Endothelial cell of umbilical vein (primary cell): ENCODE results near the gene PPP1R3D. TPM values are rescaled to one million over a fixed set of nuclear protein-coding genes. Genes with fewer than 3 reads are reported as not detected.
"Not testable (repeated sequence)": the region's sequence is repeated elsewhere in the genome, so short reads cannot be mapped to it uniquely, and the experiment has no call there.

Source experiments
- BruUV-seq: library from RNA; stranded (reverse); fragments of 400-500 nt; replicated peaks from 2 replicates; lab custom pipeline; 2021; lab: Mats Ljungman, UMichigan
- CTCF ChIA-PET: fragments of 300-600, 350-600 bp; sonication (Branson Sonifier 250); formaldehyde crosslinking; loops from one replicate; lab custom pipeline; 2021; ENCODE audit warnings: antibody characterized with exemption, inconsistent platforms; lab: Charles Lee
- POLR2A ChIA-PET: fragments of 300-600, 350-600 bp; sonication (Branson Sonifier 250); formaldehyde crosslinking; loops from one replicate; lab custom pipeline; 2021; ENCODE audit warnings: antibody characterized with exemption, inconsistent platforms; lab: Charles Lee
- DNase-seq: peaks from one replicate; pipeline ENCODE4 v3.0.0-alpha.2; 2011; ENCODE audit warnings: low read depth, low spot score
- FAIRE-seq: peaks from 2 replicates; lab custom pipeline; 2011; peaks lifted over from hg19 to GRCh38; lab: Jason Lieb, UNC
- H2AFZ ChIP-seq: 2 replicates; pipeline ENCODE4 v1.6.0; 2012; ENCODE audit warnings: low read depth, low read length, control low read depth, inconsistent platforms
- H3K27ac ChIP-seq: 2 replicates; pipeline ENCODE4 v1.5.1; 2011; ENCODE audit warnings: low read depth, mild to moderate bottlenecking, control low read depth, low read length, moderate library complexity; ENCODE audit not compliant: insufficient read depth
- H3K27me3 ChIP-seq, 2 experiments: 2 replicates each; pipeline versions ENCODE4 v1.6.0 to v1.6.1; 2011; ENCODE audit warnings: low read length in 2 of 2, mixed read lengths in 1 of 2; ENCODE audit not compliant: control insufficient read depth in 2 of 2, insufficient read depth in 2 of 2
- H3K36me3 ChIP-seq, 2 experiments: 2 replicates in 1 of 2; 3 replicates in 1 of 2; pipeline ENCODE4 v1.5.1; 2011; ENCODE audit warnings: low read length in 2 of 2, mild to moderate bottlenecking in 1 of 2, moderate library complexity in 1 of 2; ENCODE audit not compliant: control insufficient read depth in 2 of 2, insufficient read depth in 2 of 2; ENCODE audit errors: extremely low read depth in 1 of 2
- H3K4me1 ChIP-seq: 3 replicates; pipeline ENCODE4 v1.5.1; 2011; ENCODE audit warnings: mild to moderate bottlenecking, low read length; ENCODE audit not compliant: control insufficient read depth, insufficient read depth; ENCODE audit errors: extremely low read depth
- H3K4me2 ChIP-seq: 2 replicates; pipeline ENCODE4 v1.6.1; 2011; ENCODE audit warnings: low read length, control low read depth, mixed read lengths; ENCODE audit not compliant: insufficient read depth
- H3K4me3 ChIP-seq, 3 experiments: fragments of 200-600 bp in 1 of 3; sonication (generic), shearing (Covaris generic) in 1 of 3; replicated peaks in 1 of 3; 2 replicates each; pipeline ENCODE4 v1.5.1; 2011 to 2016; ENCODE audit warnings: control low read depth in 3 of 3, low read length in 3 of 3, mild to moderate bottlenecking in 2 of 3, inconsistent platforms in 1 of 3, low read depth in 1 of 3, moderate library complexity in 1 of 3; ENCODE audit not compliant: insufficient read depth in 1 of 3
- H3K79me2 ChIP-seq: 2 replicates; pipeline ENCODE4 v1.6.0; 2012; ENCODE audit warnings: low read length, inconsistent platforms; ENCODE audit not compliant: control insufficient read depth, insufficient read depth
- H3K9ac ChIP-seq: replicated peaks from 2 replicates; pipeline ENCODE3; 2011; ENCODE audit warnings: low read length, control low read depth; ENCODE audit not compliant: insufficient read depth; ENCODE audit errors: extremely low read depth
- H3K9me1 ChIP-seq: replicated peaks from 3 replicates; pipeline ENCODE4 v1.6.0; 2011; ENCODE audit warnings: mild to moderate bottlenecking, low read length; ENCODE audit not compliant: control insufficient read depth, insufficient read depth; ENCODE audit errors: extremely low read depth
- H3K9me3 ChIP-seq: replicated peaks from 2 replicates; pipeline ENCODE4 v1.5.1; 2012; ENCODE audit warnings: low read length, inconsistent platforms; ENCODE audit not compliant: control insufficient read depth, insufficient read depth
- H4K20me1 ChIP-seq: replicated peaks from 2 replicates; pipeline ENCODE3; 2011; ENCODE audit warnings: mild to moderate bottlenecking, low read length; ENCODE audit not compliant: control insufficient read depth, insufficient read depth; ENCODE audit errors: extremely low read depth
- EZH2 ChIP-seq: IDR thresholded peaks from 2 replicates; pipeline ENCODE4 v1.6.1; 2012; ENCODE audit warnings: borderline replicate concordance, low read depth, mild to moderate bottlenecking, moderate library complexity, low read length, inconsistent platforms; ENCODE audit not compliant: severe bottlenecking
- FOS ChIP-seq: IDR thresholded peaks from 2 replicates; pipeline ENCODE4 v1.6.1; 2011; ENCODE audit warnings: mild to moderate bottlenecking, low read length, moderate library complexity, borderline replicate concordance; ENCODE audit not compliant: insufficient read depth
- GATA2 ChIP-seq: IDR thresholded peaks from 2 replicates; pipeline ENCODE4 v1.7.0; 2011; ENCODE audit warnings: low read depth, mild to moderate bottlenecking, moderate library complexity, mixed read lengths, low read length; ENCODE audit not compliant: insufficient read length, insufficient read depth
- MYC ChIP-seq: IDR thresholded peaks from one replicate; pipeline ENCODE4 v1.6.1; 2011; ENCODE audit warnings: mild to moderate bottlenecking, low read depth, low read length
- POLR2A ChIP-seq: IDR thresholded peaks from 2 replicates; pipeline ENCODE4 v1.6.1; 2012; ENCODE audit warnings: low read depth, mild to moderate bottlenecking, control low read depth, low read length
- dilution Hi-C: fragments of 300-500 bp; cut with MboI; formaldehyde crosslinking; loops from one replicate; pipeline ENCODE4 v1.15.0; 2019; ENCODE audit warnings: low sequenced_read_pairs; ENCODE audit not compliant: extremely low pct_ligation_motif_present
- intact Hi-C: fragments of 100-400 bp; cut with micrococcal nuclease; formaldehyde crosslinking; loops from one replicate; pipeline ENCODE4 v1.10.0; 2022
- polyA plus RNA-seq, 4 experiments: library from polyadenylated mRNA; depleted of rRNA in 3 of 4; stranded (reverse) in 3 of 4; unstranded in 1 of 4; fragments of >200 nt; gene quantifications; 2 replicates each; pipeline versions ENCODE4 v1.2.1 to v1.2.3, GENCODE V29; 2011 to 2012; ENCODE audit warnings: missing spikeins in 1 of 4
- total RNA-seq: library from RNA; stranded (reverse); gene quantifications from 2 replicates; pipeline ENCODE4 v1.2.3, GENCODE V29; 2021
- TF ChIP-seq, protein P1 (sequence below): IDR thresholded peaks from 2 replicates; pipeline ENCODE4 v1.6.1; 2011; ENCODE audit not compliant: insufficient read depth, insufficient read length
- TF ChIP-seq, protein P2 (sequence below), 2 donors: IDR thresholded peaks; 1 replicate in 1 of 2; 2 replicates in 1 of 2; pipeline ENCODE4 v1.5.1; 2011; ENCODE audit warnings: low read length in 2 of 2, mild to moderate bottlenecking in 2 of 2, moderate library complexity in 2 of 2, control low read depth in 1 of 2, inconsistent platforms in 1 of 2, low read depth in 1 of 2; ENCODE audit not compliant: insufficient read depth in 1 of 2; ENCODE audit errors: extremely low read depth in 1 of 2

The PPP1R3D gene
- total and polyA plus RNA-seq, 2 donors (not counting 3 experiments of a cell fraction or from before 2014, with no cell fraction given): 1.7 to 5.2 TPM

GRCh38 chr20:59958123-59958522, 18.0 kb upstream of the PPP1R3D start, which contains the start of gene CDH26:
CDH26 (plus strand) TSS chr20:59958423; CDS start chr20:59958727, 304 bp downstream.
- no peak within 1 kb of the TSS for H2AFZ ChIP-seq
- DNase-seq (no peak), FAIRE-seq (no peak)
- no peaks in the 10 kb centered on the region for H3K79me2 ChIP-seq
- H3K9ac ChIP-seq: no peak within 1 kb of the TSS
- ChIA-PET POLR2A (no interaction called here), CTCF (no interaction called here)
- TF ChIP-seq, protein P1, sequence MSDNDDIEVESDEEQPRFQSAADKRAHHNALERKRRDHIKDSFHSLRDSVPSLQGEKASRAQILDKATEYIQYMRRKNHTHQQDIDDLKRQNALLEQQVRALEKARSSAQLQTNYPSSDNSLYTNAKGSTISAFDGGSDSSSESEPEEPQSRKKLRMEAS: no peak
- TF ChIP-seq, protein P2, sequence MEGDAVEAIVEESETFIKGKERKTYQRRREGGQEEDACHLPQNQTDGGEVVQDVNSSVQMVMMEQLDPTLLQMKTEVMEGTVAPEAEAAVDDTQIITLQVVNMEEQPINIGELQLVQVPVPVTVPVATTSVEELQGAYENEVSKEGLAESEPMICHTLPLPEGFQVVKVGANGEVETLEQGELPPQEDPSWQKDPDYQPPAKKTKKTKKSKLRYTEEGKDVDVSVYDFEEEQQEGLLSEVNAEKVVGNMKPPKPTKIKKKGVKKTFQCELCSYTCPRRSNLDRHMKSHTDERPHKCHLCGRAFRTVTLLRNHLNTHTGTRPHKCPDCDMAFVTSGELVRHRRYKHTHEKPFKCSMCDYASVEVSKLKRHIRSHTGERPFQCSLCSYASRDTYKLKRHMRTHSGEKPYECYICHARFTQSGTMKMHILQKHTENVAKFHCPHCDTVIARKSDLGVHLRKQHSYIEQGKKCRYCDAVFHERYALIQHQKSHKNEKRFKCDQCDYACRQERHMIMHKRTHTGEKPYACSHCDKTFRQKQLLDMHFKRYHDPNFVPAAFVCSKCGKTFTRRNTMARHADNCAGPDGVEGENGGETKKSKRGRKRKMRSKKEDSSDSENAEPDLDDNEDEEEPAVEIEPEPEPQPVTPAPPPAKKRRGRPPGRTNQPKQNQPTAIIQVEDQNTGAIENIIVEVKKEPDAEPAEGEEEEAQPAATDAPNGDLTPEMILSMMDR (IDR thresholded peaks at IDR 0.05; ENCODE audit: extremely low read depth in 1 of 2, insufficient read depth in 1 of 2, low read depth in 1 of 2, low read length in 2 of 2): no peak
- TF ChIP-seq POLR2A: no peak
- TF ChIP-seq FOS: no peak
- TF ChIP-seq EZH2: no peak
- no peak for TF ChIP-seq MYC
- no peak for TF ChIP-seq GATA2
- dilution Hi-C loops: no loop called here
- no peaks in the 10 kb centered on the region for H3K4me1 ChIP-seq
- no peak within 1 kb of the TSS for H3K4me3 ChIP-seq
- intact Hi-C loops: no loop called here
- no peak within 1 kb of the TSS for H3K27ac ChIP-seq
- H3K9me1 ChIP-seq: no peaks in the 10 kb centered on the region
- H3K27me3 ChIP-seq: no peaks in the 10 kb centered on the region
- no peaks in the 10 kb centered on the region for H3K9me3 ChIP-seq
- no peak within 1 kb of the TSS for H3K4me2 ChIP-seq
- H3K36me3 ChIP-seq: no peaks in the 10 kb centered on the region
- no TSS peak for BruUV-seq
- no peaks in the 10 kb centered on the region for H4K20me1 ChIP-seq

DNA sequence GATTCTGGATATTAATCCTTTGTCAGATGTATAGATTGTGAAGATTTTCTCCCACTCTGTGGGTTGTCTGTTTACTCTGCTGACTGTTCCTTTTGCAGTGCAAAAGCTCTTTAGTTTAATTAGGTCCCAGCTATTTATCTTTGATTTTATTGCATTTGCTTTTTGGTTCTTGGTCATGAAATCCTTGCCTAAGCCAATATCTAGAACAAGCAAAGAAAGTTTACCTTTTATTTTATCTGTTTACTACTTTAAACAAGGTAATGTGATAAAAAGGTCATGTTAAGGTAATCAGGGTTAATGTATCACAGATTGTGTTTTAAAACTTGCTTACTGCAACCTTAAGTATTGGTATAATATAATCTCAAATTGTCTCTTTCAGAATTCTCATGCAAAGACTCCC, 17.5 kb upstream of the PPP1R3D start:
- H2AFZ ChIP-seq, DNase-seq, H3K4me1 ChIP-seq, H3K4me3 ChIP-seq, H3K9ac ChIP-seq, FAIRE-seq, H3K27ac ChIP-seq, H3K9me1 ChIP-seq, intact Hi-C loops, BruUV-seq, H3K4me2 ChIP-seq, CTCF ChIA-PET, H3K36me3 ChIP-seq, dilution Hi-C loops, POLR2A ChIA-PET, H3K79me2 ChIP-seq, H4K20me1 ChIP-seq, H3K27me3 ChIP-seq, H3K9me3 ChIP-seq: not testable (repeated sequence)
